Thoracic aorta (tissue), 2 donors: ENCODE data around the gene UBE3B. TPM values are rescaled to one million over a fixed set of nuclear protein-coding genes. Genes with fewer than 3 reads are reported as not detected.

Experiments
- ATAC-seq: fragments of 150-250 bp; one replicate; pipeline ENCODE4 v1.8.0; 2017; ENCODE audit warnings: low read depth; ENCODE audit not compliant: insufficient number of reproducible peaks, low FRiP score
- DNase-seq: peaks from one replicate; pipeline ENCODE4 v3.0.0-alpha.2; 2020; ENCODE audit warnings: low spot score
- H3K27ac ChIP-seq, 2 donors: fragments of 200-600 bp; sonication (generic); 1 replicate in 1 of 2; 2 replicates in 1 of 2; pipeline ENCODE4 v1.5.1; 2016; ENCODE audit warnings: mild to moderate bottlenecking in 2 of 2, moderate library complexity in 2 of 2
- H3K27me3 ChIP-seq: fragments of 200-600 bp; sonication (generic); replicated peaks from 2 replicates; pipeline ENCODE4 v1.6.0; 2016; ENCODE audit warnings: mild to moderate bottlenecking; ENCODE audit not compliant: insufficient read depth
- H3K36me3 ChIP-seq: fragments of 200-600 bp; sonication (generic); one replicate; pipeline ENCODE4 v1.5.1; 2016
- H3K4me1 ChIP-seq, 2 donors: fragments of 200-600 bp; sonication (generic); 1 replicate in 1 of 2; 2 replicates in 1 of 2; pipeline versions ENCODE4 v1.5.1 to v1.6.0; 2016; ENCODE audit warnings: low read depth in 2 of 2, mild to moderate bottlenecking in 1 of 2; ENCODE audit not compliant: control insufficient read depth in 1 of 2
- H3K4me3 ChIP-seq: fragments of 200-600 bp; sonication (generic); 2 replicates; pipeline ENCODE4 v1.5.1; 2016; ENCODE audit warnings: mild to moderate bottlenecking
- H3K9me3 ChIP-seq: fragments of 200-600 bp; sonication (generic); 2 replicates; pipeline ENCODE4 v1.5.1; 2016
- CTCF ChIP-seq: fragments of 200-600 bp; sonication (generic); IDR thresholded peaks from one replicate; pipeline ENCODE4 v1.5.1; 2019; ENCODE audit warnings: antibody characterized with exemption
- total RNA-seq, 2 donors: library from RNA; depleted of rRNA; stranded (reverse); fragments of >200 nt; gene quantifications; one replicate each; pipeline versions ENCODE4 v1.1.0 to v1.2.3, GENCODE V29; 2016

UBE3B gene
- total RNA-seq, 2 donors from 2014 or later: 41.4 to 75.3 TPM

GRCh38 chr12:109502332-109502731, 24.9 kb downstream of the UBE3B start:
- DNase-seq (no peak), ATAC-seq (no peak)
- H3K9me3 ChIP-seq: no peaks in the 10 kb centered on the region
- H3K4me3 ChIP-seq: no peak overlapping the region
- no peak overlapping the region for H3K27ac ChIP-seq
- TF ChIP-seq CTCF: no peak
- no peaks in the 10 kb centered on the region for H3K27me3 ChIP-seq
- no peaks in the 10 kb centered on the region for H3K4me1 ChIP-seq
- H3K36me3 ChIP-seq: peaks cover 78% of the 10 kb centered on the region

GRCh38 chr12:109503611-109504010, 26.2 kb downstream of the UBE3B start:
- no peak for DNase-seq
- Histone ChIP-seq H3K27me3 (no peaks in the 10 kb centered on the region), H3K27ac (no peak overlapping the region), H3K4me3 (no peak overlapping the region), H3K9me3 (no peaks in the 10 kb centered on the region), H3K4me1 (no peaks in the 10 kb centered on the region), H3K36me3 (peaks cover 78% of the 10 kb centered on the region)
- no peak for ATAC-seq
- no peak for TF ChIP-seq CTCF

- TF ChIP-seq CTCF: no peak
- Histone ChIP-seq H3K9me3 (no peaks in the 10 kb centered on the region), H3K4me1 (no peaks in the 10 kb centered on the region), H3K4me3 (no peak overlapping the region), H3K27ac (no peak overlapping the region), H3K36me3 (peaks cover 76% of the 10 kb centered on the region), H3K27me3 (no peaks in the 10 kb centered on the region)
- DNase-seq: no peak
- ATAC-seq: no peak
Measured at GRCh38 chr12:109504068-109504467, 26.6 kb downstream of the UBE3B start.

GRCh38 chr12:109510196-109510595, 32.8 kb downstream of the UBE3B start:
- no peak overlapping the region for H3K4me3 ChIP-seq
- no peaks in the 10 kb centered on the region for H3K27me3 ChIP-seq
- DNase-seq (no peak), ATAC-seq (no peak)
- peaks cover 68% of the 10 kb centered on the region for H3K36me3 ChIP-seq
- no peak overlapping the region for H3K27ac ChIP-seq
- no peaks in the 10 kb centered on the region for H3K4me1 ChIP-seq
- TF ChIP-seq CTCF: no peak
- H3K9me3 ChIP-seq: no peaks in the 10 kb centered on the region

- no peak for TF ChIP-seq CTCF
- peaks cover 65% of the 10 kb centered on the region for H3K36me3 ChIP-seq
- H3K4me1 ChIP-seq: no peaks in the 10 kb centered on the region
- no peaks in the 10 kb centered on the region for H3K9me3 ChIP-seq
- H3K4me3 ChIP-seq: no peak overlapping the region
- H3K27ac ChIP-seq: no peak overlapping the region
- no peaks in the 10 kb centered on the region for H3K27me3 ChIP-seq
- no peak for DNase-seq
- ATAC-seq: no peak
Measured at GRCh38 chr12:109512608-109513007, 35.2 kb downstream of the UBE3B start.
